Measurements from ENCODE around the gene ADIPOR2. TPM values are rescaled to one million over a fixed set of nuclear protein-coding genes. Genes with fewer than 3 reads are reported as not detected.

The ADIPOR2 gene
- total RNA-seq, 1 donor from 2014 or later, result 43.0 TPM

DNA sequence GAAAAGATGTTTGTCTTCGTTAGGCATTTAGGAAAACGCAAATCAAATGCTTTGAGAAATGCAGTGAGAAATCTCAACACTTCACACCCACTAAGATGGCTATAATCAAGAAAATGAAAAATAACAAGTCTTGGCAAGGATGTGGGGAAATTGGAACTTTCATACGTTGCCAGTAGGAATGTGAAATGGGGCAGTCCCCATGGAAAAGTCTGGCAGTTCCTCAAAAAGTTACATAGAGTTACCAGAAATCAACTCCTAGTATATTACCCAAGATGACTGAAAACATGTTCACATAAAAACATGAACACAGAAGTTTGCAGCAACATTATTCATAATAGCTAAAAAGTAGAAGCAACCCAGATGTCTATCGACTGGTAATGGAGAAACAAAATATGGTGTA, 88.0 kb downstream of the ADIPOR2 start:
- DNase-seq, result no peak

DNA sequence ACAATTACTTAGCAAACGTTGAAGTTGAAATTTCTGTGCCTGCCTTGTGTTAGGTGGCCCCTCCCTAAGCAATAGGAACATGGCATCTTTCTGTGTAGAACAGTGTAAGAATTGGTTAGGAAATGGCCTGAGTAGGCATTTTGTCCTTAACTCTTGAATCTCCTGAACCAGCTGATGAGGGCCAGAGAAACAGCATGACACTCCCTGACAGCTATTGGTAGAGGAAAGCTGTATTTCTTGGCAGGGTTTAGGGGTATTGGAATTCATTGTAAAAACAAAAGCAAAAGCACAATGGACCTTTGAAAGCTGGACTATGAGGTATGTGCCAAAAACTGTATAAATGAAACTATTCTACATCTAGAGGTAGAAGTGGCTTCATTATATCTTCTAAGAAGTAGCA, 88.9 kb downstream of the ADIPOR2 start:
- H3K36me3 Mint-ChIP-seq (ENCODE audit: low read depth), result peaks cover 67% of the 10 kb centered on the region

More for the DNA sequence above, 88.0 kb downstream of the ADIPOR2 start:
- Mint-ChIP-seq H3K36me3 (ENCODE audit: low read depth) (peaks cover 64% of the 10 kb centered on the region), H3K27me3 (no peaks in the 10 kb centered on the region), H3K27ac (no peak overlapping the region), H3K4me3 (no peak overlapping the region), H3K9me3 (no peaks in the 10 kb centered on the region), H3K4me1 (no peaks in the 10 kb centered on the region)
- ChIA-PET POLR2A (no interaction called here), CTCF (no interaction called here)
- intact Hi-C loops (cut with micrococcal nuclease), result no loop called here
- TF ChIP-seq, protein P1, sequence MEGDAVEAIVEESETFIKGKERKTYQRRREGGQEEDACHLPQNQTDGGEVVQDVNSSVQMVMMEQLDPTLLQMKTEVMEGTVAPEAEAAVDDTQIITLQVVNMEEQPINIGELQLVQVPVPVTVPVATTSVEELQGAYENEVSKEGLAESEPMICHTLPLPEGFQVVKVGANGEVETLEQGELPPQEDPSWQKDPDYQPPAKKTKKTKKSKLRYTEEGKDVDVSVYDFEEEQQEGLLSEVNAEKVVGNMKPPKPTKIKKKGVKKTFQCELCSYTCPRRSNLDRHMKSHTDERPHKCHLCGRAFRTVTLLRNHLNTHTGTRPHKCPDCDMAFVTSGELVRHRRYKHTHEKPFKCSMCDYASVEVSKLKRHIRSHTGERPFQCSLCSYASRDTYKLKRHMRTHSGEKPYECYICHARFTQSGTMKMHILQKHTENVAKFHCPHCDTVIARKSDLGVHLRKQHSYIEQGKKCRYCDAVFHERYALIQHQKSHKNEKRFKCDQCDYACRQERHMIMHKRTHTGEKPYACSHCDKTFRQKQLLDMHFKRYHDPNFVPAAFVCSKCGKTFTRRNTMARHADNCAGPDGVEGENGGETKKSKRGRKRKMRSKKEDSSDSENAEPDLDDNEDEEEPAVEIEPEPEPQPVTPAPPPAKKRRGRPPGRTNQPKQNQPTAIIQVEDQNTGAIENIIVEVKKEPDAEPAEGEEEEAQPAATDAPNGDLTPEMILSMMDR (IDR thresholded peaks at IDR 0.05), result no peak
- no peak for ATAC-seq (ENCODE audit: low read depth)

DNA sequence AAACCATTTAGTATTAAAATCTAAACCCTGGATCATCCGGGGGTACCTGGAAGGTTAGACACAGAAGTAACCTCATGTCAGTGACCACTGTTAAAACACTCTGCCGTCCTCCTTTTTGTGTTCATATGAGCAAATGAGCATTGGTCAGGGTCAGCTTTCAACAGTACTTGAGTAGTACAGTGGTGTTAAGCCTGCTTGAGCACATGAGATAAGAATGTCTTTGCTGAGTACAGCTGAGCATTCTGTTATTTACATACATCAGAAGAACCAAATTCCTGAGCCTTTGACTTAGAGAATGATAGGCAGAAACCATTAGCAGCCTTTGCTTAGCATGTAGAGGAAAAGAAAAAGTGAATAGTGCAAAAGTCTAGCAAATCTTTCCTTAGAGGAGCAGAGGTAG, 90.9 kb downstream of the ADIPOR2 start:
- H3K36me3 Mint-ChIP-seq (ENCODE audit: low read depth), result peaks cover 70% of the 10 kb centered on the region
- ATAC-seq (ENCODE audit: low read depth) (no peak), DNase-seq (no peak)
- intact Hi-C loops (cut with micrococcal nuclease), result no loop called here
- H3K27ac Mint-ChIP-seq, result no peak overlapping the region
- H3K27me3 Mint-ChIP-seq, result no peaks in the 10 kb centered on the region
- no peaks in the 10 kb centered on the region for H3K9me3 Mint-ChIP-seq
- CTCF ChIA-PET, result interaction anchor here (0.6 to 2.2 kb wide), 4 partner anchors 9 to 158 kb away, joined by 3 to 11 read pairs (median 6); no protein-coding TSS in a partner anchor
- no peak overlapping the region for H3K4me3 Mint-ChIP-seq
- no peaks in the 10 kb centered on the region for H3K4me1 Mint-ChIP-seq
- TF ChIP-seq, protein P1 (IDR thresholded peaks at IDR 0.05), result no peak
- POLR2A ChIA-PET, result no interaction called here

More for the DNA sequence above, 88.9 kb downstream of the ADIPOR2 start:
- Mint-ChIP-seq H3K9me3 (no peaks in the 10 kb centered on the region), H3K4me3 (no peak overlapping the region), H3K27me3 (no peaks in the 10 kb centered on the region), H3K4me1 (no peaks in the 10 kb centered on the region), H3K27ac (no peak overlapping the region)
- TF ChIP-seq, protein P1 (IDR thresholded peaks at IDR 0.05), result no peak
- no peak for DNase-seq
- intact Hi-C loops (cut with micrococcal nuclease), result no loop called here
- ATAC-seq (ENCODE audit: low read depth), result no peak
- ChIA-PET POLR2A (no interaction called here), CTCF (no interaction called here)

DNA sequence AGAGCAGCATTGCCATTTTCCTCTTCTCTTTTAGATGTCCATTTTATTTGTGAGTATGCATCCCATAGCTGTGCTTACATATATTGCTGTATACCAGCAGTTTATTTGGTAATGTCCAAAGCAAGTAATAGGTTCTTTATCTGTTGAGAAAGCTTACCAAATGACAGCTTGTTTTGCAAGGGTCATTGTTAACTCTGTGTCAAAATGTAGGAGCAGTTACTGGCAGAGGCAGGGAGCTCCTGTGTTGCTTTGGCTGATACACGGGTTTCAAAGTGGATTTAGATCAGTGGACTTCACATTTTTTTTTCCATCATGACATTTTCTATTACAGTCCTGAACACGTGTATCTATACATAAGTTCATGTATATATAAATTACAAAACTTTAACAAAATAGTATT, 91.3 kb downstream of the ADIPOR2 start:
- H3K27ac Mint-ChIP-seq, result no peak overlapping the region
- H3K27me3 Mint-ChIP-seq, result no peaks in the 10 kb centered on the region
- no peak overlapping the region for H3K4me3 Mint-ChIP-seq
- DNase-seq, result no peak
- peaks cover 74% of the 10 kb centered on the region for H3K36me3 Mint-ChIP-seq (ENCODE audit: low read depth)
- ChIA-PET CTCF (interaction anchor here (0.6 to 2.2 kb wide), 4 partner anchors 9 to 158 kb away, joined by 3 to 11 read pairs (median 6); no protein-coding TSS in a partner anchor), POLR2A (no interaction called here)
- ATAC-seq (ENCODE audit: low read depth), result no peak
- TF ChIP-seq, protein P1 (IDR thresholded peaks at IDR 0.05), result no peak
- intact Hi-C loops (cut with micrococcal nuclease), result no loop called here
- no peaks in the 10 kb centered on the region for H3K9me3 Mint-ChIP-seq
- no peaks in the 10 kb centered on the region for H3K4me1 Mint-ChIP-seq

DNA sequence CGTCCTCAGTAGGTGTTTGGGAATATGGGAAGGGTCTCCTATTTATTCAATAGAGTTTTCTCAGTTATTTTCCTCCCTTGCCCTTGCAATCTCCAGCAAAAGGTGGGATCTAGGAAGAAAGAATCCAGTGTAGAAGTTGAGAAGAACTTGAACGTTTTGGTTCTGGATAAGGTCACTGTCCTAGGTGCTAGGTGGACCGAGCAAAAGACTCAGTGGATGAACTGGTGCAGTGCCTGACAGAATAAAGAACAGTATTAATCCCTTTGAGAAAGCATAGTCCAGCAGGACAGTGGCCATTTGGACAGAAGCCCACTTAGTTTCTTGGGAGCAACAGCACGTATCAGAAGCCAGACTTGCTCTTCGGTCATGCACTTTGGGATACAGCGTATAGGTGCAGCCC, 96.8 kb downstream of the ADIPOR2 start:
- no peak for DNase-seq
- ChIA-PET CTCF (interaction anchor here (1.4 to 9.1 kb wide), 2 partner anchors 135 to 152 kb away, joined by 5 to 257 read pairs; no protein-coding TSS in a partner anchor), POLR2A (no interaction called here)
- ATAC-seq (ENCODE audit: low read depth), result no peak
- H3K27ac Mint-ChIP-seq, result no peak overlapping the region
- no peaks in the 10 kb centered on the region for H3K27me3 Mint-ChIP-seq
- H3K4me1 Mint-ChIP-seq, result peaks cover 12% of the 10 kb centered on the region
- intact Hi-C loops (cut with micrococcal nuclease), result no loop called here
- H3K4me3 Mint-ChIP-seq, result no peak overlapping the region
- peaks cover 49% of the 10 kb centered on the region for H3K36me3 Mint-ChIP-seq (ENCODE audit: low read depth)
- TF ChIP-seq, protein P1 (IDR thresholded peaks at IDR 0.05), result no peak
- no peaks in the 10 kb centered on the region for H3K9me3 Mint-ChIP-seq

Measured in activated B cell treated with CpG ODN at 0.5 μM for 24 hours (primary cell).